ENCODE measurements around the gene SNHG17. TPM values are rescaled to one million over a fixed set of nuclear protein-coding genes. Genes with fewer than 3 reads are reported as not detected.

Gene SNHG17
- total RNA-seq, 1 donor from 2014 or later = 8.0 TPM

DNA sequence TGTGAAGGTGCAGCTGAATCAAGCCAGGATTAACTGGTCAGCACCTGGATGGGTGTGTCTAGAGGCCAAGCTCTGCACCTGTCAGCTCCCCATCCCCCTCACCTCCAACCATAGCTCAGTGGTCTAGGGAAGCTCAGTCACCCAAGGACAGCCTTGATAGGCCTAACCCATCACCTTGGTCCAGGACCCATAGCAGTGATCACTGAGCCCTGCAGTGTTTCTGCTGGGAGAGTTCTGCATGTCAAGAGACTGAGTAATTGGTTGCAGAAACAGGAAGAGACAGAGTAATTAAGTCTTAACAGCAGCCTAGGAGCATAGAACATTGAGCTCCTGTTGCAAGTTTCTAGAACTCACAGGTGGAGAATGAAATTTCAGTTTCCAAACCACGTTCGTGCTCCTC is 18.8 kb upstream of the SNHG17 start:
- H3F3A ChIP-seq (ENCODE audit: low read depth) = no peaks in the 10 kb centered on the region
- Mint-ChIP-seq H3K4me3 (no peak overlapping the region), H3K27ac (no peak overlapping the region), H3K27me3 (ENCODE audit: insufficient read depth, low read depth) (peaks cover 3% of the 10 kb centered on the region), H3K4me1 (peaks cover 13% of the 10 kb centered on the region), H3K36me3 (peaks cover 21% of the 10 kb centered on the region), H3K9me3 (no peaks in the 10 kb centered on the region)
- no peaks in the 10 kb centered on the region for H3K9me3 ChIP-seq (ENCODE audit: low read depth)
- no peaks in the 10 kb centered on the region for H3K27me3 ChIP-seq
- no peak overlapping the region for H3K27ac ChIP-seq
- H3K36me3 ChIP-seq = no peaks in the 10 kb centered on the region
- H3K79me2 ChIP-seq (ENCODE audit: low read depth) = no peaks in the 10 kb centered on the region
- H3K4me1 ChIP-seq = no peaks in the 10 kb centered on the region
- H3K4me2 ChIP-seq = no peak overlapping the region
- H4K20me1 ChIP-seq (ENCODE audit: low read depth) = no peaks in the 10 kb centered on the region
- H3K9ac ChIP-seq = no peak overlapping the region
- DNase-seq (ENCODE audit: low spot score) = no peak
- H3K4me3 ChIP-seq = no peak overlapping the region
- TF ChIP-seq, protein P1, sequence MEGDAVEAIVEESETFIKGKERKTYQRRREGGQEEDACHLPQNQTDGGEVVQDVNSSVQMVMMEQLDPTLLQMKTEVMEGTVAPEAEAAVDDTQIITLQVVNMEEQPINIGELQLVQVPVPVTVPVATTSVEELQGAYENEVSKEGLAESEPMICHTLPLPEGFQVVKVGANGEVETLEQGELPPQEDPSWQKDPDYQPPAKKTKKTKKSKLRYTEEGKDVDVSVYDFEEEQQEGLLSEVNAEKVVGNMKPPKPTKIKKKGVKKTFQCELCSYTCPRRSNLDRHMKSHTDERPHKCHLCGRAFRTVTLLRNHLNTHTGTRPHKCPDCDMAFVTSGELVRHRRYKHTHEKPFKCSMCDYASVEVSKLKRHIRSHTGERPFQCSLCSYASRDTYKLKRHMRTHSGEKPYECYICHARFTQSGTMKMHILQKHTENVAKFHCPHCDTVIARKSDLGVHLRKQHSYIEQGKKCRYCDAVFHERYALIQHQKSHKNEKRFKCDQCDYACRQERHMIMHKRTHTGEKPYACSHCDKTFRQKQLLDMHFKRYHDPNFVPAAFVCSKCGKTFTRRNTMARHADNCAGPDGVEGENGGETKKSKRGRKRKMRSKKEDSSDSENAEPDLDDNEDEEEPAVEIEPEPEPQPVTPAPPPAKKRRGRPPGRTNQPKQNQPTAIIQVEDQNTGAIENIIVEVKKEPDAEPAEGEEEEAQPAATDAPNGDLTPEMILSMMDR (IDR thresholded peaks at IDR 0.05) = no peak
- TF ChIP-seq EZH2 (IDR thresholded peaks at IDR 0.05) = no peak
- TF ChIP-seq EZH2phosphoT487 (IDR thresholded peaks at IDR 0.05) = no peak
- H2AFZ ChIP-seq (replicated peaks) = no peak overlapping the region

DNA sequence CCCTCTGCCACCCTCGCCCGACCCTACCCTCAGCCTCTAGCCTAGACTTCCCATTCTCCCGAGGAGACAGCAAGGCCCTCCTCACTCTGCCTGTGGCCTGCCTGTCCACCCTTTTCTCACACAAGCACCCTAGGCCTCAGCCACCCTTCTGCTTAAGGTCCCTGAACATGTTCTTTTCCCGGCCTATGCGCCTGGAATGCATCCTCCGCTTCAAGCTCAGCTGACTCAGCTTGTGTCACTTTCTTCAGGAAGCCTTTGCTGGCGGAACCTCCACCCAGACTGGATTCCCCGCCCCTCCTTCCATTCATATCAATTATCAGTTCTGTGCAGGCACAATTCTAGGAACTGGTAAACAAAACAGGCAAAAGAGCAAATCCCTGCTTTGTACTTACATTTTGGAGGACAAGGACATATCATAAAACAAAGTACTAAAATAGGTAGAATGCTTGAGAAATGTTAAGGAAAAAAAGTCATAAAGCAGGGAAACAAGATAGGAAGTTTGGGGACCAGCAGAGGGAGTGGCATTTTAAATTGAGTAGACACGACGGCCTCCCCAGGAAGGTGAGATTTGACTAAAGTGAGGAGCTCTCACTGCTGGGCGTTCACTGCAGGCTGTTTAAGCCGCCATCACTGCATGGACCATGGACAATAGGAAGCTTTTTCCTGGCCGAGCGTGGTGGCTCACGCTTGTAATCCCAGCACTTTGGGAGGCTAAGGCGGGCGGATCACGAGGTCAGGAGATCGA is 17.9 kb upstream of the SNHG17 start:
- peaks cover 19% of the 10 kb centered on the region for H3K4me1 Mint-ChIP-seq
- Histone ChIP-seq H3K4me2 (no peak overlapping the region), H3F3A (ENCODE audit: low read depth) (no peaks in the 10 kb centered on the region), H3K79me2 (ENCODE audit: low read depth) (peaks cover 6% of the 10 kb centered on the region), H3K9me3 (ENCODE audit: low read depth) (no peaks in the 10 kb centered on the region), H3K4me3 (no peak overlapping the region), H3K27ac (no peak overlapping the region), H3K9ac (no peak overlapping the region), H3K36me3 (no peaks in the 10 kb centered on the region), H3K27me3 (no peaks in the 10 kb centered on the region), H3K4me1 (no peaks in the 10 kb centered on the region), H4K20me1 (ENCODE audit: low read depth) (no peaks in the 10 kb centered on the region), H2AFZ (replicated peaks) (no peak overlapping the region)
- H3K36me3 Mint-ChIP-seq = peaks cover 21% of the 10 kb centered on the region
- TF ChIP-seq EZH2 (IDR thresholded peaks at IDR 0.05) (no peak), EZH2phosphoT487 (IDR thresholded peaks at IDR 0.05) (no peak)
- TF ChIP-seq, protein P1 (IDR thresholded peaks at IDR 0.05) = no peak
- H3K27ac Mint-ChIP-seq = no peak overlapping the region
- no peaks in the 10 kb centered on the region for H3K9me3 Mint-ChIP-seq
- H3K4me3 Mint-ChIP-seq = no peak overlapping the region
- DNase-seq (ENCODE audit: low spot score) = no peak
- H3K27me3 Mint-ChIP-seq (ENCODE audit: insufficient read depth, low read depth) = peaks cover 3% of the 10 kb centered on the region

DNA sequence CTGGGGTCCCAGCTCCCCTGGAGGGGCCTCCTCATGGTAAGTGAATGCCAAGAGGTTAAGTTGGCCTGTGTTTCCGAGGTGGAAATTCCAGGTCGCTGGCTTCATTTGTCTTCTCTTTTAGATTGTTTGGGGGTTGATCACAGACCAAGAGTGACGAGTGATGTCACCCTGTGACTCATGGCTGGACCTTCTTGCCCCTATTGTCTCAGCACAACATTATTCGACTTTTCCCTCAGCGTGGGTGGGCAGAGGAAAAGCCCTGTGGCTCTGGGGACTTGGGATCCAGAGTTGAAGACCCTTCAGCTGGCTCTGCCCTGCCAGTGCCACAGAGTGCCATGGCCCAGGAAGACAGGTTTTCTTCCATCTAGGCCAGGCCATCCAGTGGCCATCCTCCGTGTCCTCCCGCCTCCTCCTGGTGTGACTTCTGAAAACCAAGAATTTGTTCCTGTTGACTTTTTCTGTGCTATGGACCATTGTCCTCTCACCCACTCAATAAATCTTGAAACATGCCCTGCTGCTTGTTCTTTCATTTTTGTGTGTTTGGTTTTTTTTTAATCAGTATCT is 15.4 kb upstream of the SNHG17 start:
- peaks cover 6% of the 10 kb centered on the region for H3K27me3 Mint-ChIP-seq (ENCODE audit: insufficient read depth, low read depth)
- Histone ChIP-seq H3K4me3 (no peak overlapping the region), H4K20me1 (ENCODE audit: low read depth) (no peaks in the 10 kb centered on the region), H3K4me2 (no peak overlapping the region), H3K4me1 (peaks cover 8% of the 10 kb centered on the region), H3K36me3 (no peaks in the 10 kb centered on the region), H3F3A (ENCODE audit: low read depth) (peaks cover 2% of the 10 kb centered on the region), H3K9me3 (ENCODE audit: low read depth) (no peaks in the 10 kb centered on the region), H3K79me2 (ENCODE audit: low read depth) (peaks cover 22% of the 10 kb centered on the region), H3K27me3 (no peaks in the 10 kb centered on the region), H3K9ac (no peak overlapping the region), H3K27ac (no peak overlapping the region), H2AFZ (replicated peaks) (no peak overlapping the region)
- DNase-seq (ENCODE audit: low spot score) = no peak
- H3K27ac Mint-ChIP-seq = no peak overlapping the region
- H3K4me1 Mint-ChIP-seq = peaks cover 26% of the 10 kb centered on the region
- H3K4me3 Mint-ChIP-seq = no peak overlapping the region
- H3K36me3 Mint-ChIP-seq = peaks cover 21% of the 10 kb centered on the region
- H3K9me3 Mint-ChIP-seq = no peaks in the 10 kb centered on the region
- TF ChIP-seq, protein P1 (IDR thresholded peaks at IDR 0.05) = no peak
- no peak for TF ChIP-seq EZH2phosphoT487 (IDR thresholded peaks at IDR 0.05)
- no peak for TF ChIP-seq EZH2 (IDR thresholded peaks at IDR 0.05)

All from neural progenitor cell (in vitro differentiated cells).